ENCODE results near the gene MICU2. TPM values are rescaled to one million over a fixed set of nuclear protein-coding genes. Genes with fewer than 3 reads are reported as not detected.

Gene MICU2, protein sequence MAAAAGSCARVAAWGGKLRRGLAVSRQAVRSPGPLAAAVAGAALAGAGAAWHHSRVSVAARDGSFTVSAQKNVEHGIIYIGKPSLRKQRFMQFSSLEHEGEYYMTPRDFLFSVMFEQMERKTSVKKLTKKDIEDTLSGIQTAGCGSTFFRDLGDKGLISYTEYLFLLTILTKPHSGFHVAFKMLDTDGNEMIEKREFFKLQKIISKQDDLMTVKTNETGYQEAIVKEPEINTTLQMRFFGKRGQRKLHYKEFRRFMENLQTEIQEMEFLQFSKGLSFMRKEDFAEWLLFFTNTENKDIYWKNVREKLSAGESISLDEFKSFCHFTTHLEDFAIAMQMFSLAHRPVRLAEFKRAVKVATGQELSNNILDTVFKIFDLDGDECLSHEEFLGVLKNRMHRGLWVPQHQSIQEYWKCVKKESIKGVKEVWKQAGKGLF
- total RNA-seq: 10 to 100 TPM; 38.5 to 43.2 TPM

DNA sequence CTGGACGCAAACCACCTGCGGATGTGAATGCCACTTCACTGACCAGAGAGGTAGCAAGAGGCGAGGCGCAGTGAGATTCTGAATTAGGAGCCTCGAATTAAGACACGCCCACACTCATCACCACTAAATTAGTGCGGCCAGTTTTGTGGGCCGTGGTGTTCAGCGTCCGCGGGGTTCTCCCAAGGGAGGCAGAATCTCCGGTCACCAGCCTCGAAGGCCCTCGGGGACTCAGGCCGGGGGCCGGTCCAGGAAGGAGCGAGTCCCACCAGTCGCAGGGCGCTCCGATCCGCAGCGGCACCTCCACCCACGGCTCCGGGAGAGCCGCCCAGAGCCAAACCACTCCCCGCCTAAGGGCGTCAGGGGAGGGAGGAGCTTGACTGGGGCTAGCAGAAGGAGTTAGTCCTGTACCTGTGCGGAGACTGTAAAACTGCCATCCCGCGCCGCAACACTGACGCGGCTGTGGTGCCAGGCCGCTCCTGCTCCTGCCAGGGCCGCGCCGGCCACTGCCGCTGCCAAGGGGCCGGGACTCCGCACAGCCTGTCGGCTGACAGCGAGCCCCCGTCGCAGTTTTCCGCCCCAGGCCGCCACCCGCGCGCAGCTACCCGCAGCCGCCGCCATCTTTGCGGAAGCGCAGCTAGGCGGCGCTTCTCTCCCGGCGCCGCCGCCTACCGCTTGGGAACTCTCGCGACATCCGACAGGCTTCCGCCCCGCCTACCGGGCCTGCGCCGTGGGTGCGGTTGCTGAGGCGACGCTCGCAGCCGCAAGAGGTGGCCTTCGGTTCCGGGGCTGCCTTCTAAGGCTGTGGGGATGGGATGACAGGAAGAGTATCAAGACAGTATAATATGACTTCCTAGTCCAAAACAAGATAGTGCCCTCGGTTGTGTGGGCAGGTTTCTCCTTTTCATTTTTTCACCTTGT, at the start of gene MICU2:
Gene MICU2 (minus strand): TSS at position 640 of the 918 bp plus-strand sequence. CDS start 22 bp downstream, at position 618.
- peak within 1 kb of the TSS; percentile 90 for H3K4me3 Mint-ChIP-seq
- H3K4me1 Mint-ChIP-seq: peaks cover 9% of the 10 kb centered on the region
- peak; percentile 94 for ATAC-seq (replicated peaks)
- no peaks in the 10 kb centered on the region for H3K9me3 Mint-ChIP-seq
- no peaks in the 10 kb centered on the region for H3K27me3 Mint-ChIP-seq
- H3K27ac Mint-ChIP-seq: peak within 1 kb of the TSS; percentile 97
- peaks cover 27% of the 10 kb centered on the region for H3K36me3 Mint-ChIP-seq (ENCODE audit: low read depth)

DNA sequence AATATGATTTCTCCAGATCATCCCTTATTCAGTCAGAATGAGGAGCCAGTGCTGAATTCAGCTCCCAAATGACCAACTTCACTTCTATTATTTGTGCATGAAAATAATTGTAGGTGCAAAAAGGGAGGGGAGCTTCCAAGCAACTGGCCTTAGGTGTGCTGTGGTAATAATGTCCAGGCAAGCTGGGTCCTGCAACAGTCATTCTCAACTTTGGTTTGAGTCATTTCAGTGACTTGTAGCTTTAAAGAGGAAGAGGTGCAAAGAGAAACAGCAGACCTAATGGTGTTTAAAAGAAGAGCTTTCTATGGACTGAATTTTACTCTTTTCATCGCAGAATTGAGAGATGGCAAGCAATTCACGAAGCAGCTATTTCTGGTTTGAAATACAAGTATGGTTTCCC, 37.7 kb upstream of the MICU2 start:
- no peaks in the 10 kb centered on the region for H3K9me3 Mint-ChIP-seq
- no peak for ATAC-seq (replicated peaks)
- H3K4me3 Mint-ChIP-seq: no peak overlapping the region
- H3K27ac Mint-ChIP-seq: no peak overlapping the region
- no peaks in the 10 kb centered on the region for H3K36me3 Mint-ChIP-seq (ENCODE audit: low read depth)
- H3K4me1 Mint-ChIP-seq: no peaks in the 10 kb centered on the region
- no peaks in the 10 kb centered on the region for H3K27me3 Mint-ChIP-seq

DNA sequence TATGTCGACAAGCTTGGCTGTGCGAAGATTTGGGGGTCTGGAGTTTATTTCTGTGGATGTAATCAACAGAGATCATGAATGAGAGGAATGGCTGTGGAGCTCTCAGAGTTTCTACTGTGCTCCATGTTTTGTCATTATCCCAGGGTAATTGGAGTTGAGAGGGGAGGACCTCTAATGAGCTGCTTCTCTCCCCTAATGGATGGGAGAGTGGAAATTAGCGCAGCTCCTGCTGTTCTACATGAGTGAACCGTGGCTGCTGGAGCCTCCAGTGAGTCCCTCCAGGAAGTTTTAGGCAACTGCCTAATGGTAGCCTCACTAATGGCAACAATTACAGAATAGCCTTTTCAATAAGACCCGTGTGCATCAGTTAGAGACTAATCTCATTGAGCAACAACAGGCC, 35.6 kb upstream of the MICU2 start:
- no peak for ATAC-seq (replicated peaks)
- no peaks in the 10 kb centered on the region for H3K9me3 Mint-ChIP-seq
- no peaks in the 10 kb centered on the region for H3K27me3 Mint-ChIP-seq
- H3K4me3 Mint-ChIP-seq: no peak overlapping the region
- no peaks in the 10 kb centered on the region for H3K4me1 Mint-ChIP-seq
- no peaks in the 10 kb centered on the region for H3K36me3 Mint-ChIP-seq (ENCODE audit: low read depth)
- no peak overlapping the region for H3K27ac Mint-ChIP-seq

DNA sequence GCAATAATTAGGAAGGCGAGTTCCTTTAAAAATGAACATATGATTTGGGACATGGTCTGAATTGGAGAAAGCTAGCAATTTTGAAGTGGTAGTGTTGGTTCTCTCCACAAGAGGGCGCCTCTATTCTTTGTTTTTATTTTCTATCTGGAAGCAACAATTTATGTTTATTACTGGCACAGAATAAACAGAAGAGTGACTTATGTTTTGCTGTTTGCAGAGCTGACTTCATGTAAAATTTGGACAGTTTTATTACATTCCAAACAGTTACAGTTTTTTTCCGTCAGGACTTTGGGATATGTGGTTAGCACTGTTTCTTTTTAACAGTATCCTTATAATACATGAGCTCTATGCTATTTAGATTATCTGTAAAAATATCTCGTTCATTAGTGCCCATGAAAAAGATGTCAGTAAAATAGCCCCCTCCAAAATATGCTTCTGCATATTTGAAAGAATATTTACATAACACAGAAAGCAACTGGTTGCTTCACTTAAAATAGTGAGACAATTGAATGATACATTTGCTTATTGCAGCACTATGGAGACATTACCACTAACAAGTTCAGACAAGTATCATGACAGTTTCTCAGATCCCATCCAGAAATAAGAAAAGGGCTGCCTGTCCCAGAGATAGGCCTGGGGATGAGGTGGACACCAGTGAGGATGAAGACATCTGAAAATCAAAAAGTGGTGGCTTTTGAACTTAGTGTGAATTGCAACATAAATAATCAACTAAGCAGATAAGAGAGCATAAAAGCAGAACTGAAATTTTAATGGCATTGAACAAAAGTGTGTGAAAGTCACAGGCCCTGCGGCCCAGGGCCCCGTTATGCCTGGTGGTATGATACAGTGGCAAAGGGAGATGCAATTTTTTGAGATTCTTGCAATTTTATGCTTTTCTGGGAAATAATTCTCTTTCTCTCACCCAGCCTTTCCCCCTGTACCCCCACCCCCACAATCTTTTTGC, 34.6 kb upstream of the MICU2 start:
- H3K27ac Mint-ChIP-seq: no peak overlapping the region
- H3K9me3 Mint-ChIP-seq: no peaks in the 10 kb centered on the region
- H3K27me3 Mint-ChIP-seq: no peaks in the 10 kb centered on the region
- ATAC-seq (replicated peaks): no peak
- no peak overlapping the region for H3K4me3 Mint-ChIP-seq
- H3K4me1 Mint-ChIP-seq: no peaks in the 10 kb centered on the region
- H3K36me3 Mint-ChIP-seq (ENCODE audit: low read depth): no peaks in the 10 kb centered on the region

DNA sequence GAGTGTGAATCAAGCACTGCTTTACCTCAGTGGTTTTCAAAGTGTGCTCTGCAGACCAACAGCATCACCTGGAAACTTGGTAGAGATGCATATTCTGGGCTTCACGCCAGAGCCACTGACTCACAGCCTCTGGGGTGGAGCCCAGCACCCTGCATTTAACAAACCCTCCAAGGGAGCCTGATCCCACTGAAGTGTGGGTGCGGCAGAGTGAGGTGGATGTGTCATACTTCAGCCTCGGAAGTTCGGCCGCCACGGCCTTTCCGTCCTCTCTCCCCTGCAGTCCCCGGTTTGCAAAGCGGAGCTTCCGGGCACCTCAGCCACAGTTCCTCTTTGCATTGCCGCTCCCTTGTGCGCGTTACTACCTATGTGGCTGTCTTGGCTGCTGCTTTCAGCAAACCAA, 33.3 kb upstream of the MICU2 start:
- no peaks in the 10 kb centered on the region for H3K9me3 Mint-ChIP-seq
- no peak overlapping the region for H3K4me3 Mint-ChIP-seq
- H3K27ac Mint-ChIP-seq: no peak overlapping the region
- no peaks in the 10 kb centered on the region for H3K4me1 Mint-ChIP-seq
- no peaks in the 10 kb centered on the region for H3K27me3 Mint-ChIP-seq
- no peaks in the 10 kb centered on the region for H3K36me3 Mint-ChIP-seq (ENCODE audit: low read depth)
- ATAC-seq (replicated peaks): peak; percentile 82

DNA sequence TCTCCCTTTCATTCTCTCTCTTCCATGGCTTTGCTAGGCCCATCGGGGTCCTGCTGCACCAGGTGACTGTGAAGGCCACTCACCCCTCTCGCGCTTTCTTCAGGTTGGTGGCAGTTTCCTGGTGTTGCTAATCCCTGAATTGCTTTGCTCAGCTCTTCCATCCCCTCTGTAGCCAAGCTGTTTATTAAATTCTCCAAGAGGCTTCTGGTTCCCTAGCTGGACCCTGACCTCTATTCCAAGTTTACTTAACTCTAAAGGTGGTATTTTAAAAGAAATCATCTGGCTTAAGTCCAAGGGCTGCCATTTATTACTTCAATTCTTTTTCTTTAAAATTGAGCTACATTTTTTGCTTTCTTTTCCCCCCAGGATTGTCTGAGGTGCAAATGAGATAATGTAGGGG, 32.7 kb upstream of the MICU2 start:
- Mint-ChIP-seq H3K27me3 (peaks cover 4% of the 10 kb centered on the region), H3K4me3 (no peak overlapping the region), H3K9me3 (peaks cover 4% of the 10 kb centered on the region), H3K27ac (no peak overlapping the region), H3K4me1 (no peaks in the 10 kb centered on the region), H3K36me3 (ENCODE audit: low read depth) (no peaks in the 10 kb centered on the region)
- no peak for ATAC-seq (replicated peaks)

DNA sequence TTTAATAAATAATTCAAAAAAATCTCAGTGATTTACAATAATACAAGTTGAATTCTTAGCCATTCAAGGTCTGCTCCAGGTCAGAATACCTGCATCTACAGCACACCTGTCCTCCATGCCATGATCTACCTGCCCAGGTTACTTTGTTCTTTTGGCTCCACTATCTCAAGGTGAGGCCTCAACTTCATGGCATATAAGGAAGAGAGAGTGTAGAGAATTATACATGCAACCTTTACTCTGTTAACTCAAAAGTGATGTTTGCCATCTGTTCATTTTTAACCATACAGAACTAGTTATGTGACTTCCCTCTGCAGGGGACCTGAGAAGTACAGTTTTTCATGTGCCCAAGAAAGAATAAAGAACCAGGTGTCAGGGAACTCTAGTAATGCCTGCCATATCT, 28.2 kb upstream of the MICU2 start:
- H3K9me3 Mint-ChIP-seq: peaks cover 7% of the 10 kb centered on the region
- no peak overlapping the region for H3K27ac Mint-ChIP-seq
- H3K27me3 Mint-ChIP-seq: peaks cover 8% of the 10 kb centered on the region
- no peaks in the 10 kb centered on the region for H3K4me1 Mint-ChIP-seq
- H3K4me3 Mint-ChIP-seq: no peak overlapping the region
- H3K36me3 Mint-ChIP-seq (ENCODE audit: low read depth): no peaks in the 10 kb centered on the region
- no peak for ATAC-seq (replicated peaks)

DNA sequence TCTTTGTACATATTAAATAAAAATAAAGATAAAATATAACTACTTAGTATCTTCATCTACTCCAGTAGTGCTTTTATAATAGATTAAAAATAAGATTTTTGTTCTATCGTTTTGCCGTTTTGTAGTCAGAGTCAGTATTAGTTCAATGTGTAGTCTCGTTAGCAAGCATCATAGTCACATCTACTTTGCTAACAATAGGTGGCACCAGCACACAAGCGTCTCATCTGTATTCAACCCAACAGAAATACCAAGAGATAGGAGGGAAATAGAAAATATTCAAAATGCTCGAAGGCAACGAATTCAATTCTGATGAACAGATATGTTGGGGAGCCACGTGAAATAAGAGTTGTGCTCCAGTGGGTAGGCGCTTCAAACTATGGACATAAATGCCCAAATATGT, 21.4 kb upstream of the MICU2 start:
- Mint-ChIP-seq H3K4me3 (no peak overlapping the region), H3K9me3 (no peaks in the 10 kb centered on the region), H3K4me1 (no peaks in the 10 kb centered on the region), H3K27ac (no peak overlapping the region), H3K27me3 (peaks cover 10% of the 10 kb centered on the region), H3K36me3 (ENCODE audit: low read depth) (no peaks in the 10 kb centered on the region)
- ATAC-seq (replicated peaks): no peak

DNA sequence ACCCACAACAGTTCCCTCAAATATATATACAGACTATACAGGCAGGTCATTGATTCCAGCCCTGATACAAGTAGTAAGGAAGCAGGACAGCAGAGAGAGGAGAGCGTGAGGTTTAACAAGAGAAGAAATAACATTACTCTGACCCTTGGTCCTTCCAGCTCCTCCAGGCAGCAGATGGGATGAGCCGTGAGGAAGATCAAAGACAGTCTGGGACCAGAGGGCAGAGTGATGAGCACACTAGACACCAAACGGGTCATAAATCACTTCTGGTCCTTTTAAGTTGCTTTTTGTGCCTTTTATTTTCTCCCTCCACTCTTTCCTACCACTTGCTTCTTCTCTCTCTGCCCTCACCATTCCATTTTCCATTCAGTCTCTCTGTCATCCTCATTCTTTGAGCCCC, 16.9 kb upstream of the MICU2 start:
- H3K9me3 Mint-ChIP-seq: no peaks in the 10 kb centered on the region
- ATAC-seq (replicated peaks): no peak
- no peaks in the 10 kb centered on the region for H3K4me1 Mint-ChIP-seq
- H3K27me3 Mint-ChIP-seq: peaks cover 17% of the 10 kb centered on the region
- H3K36me3 Mint-ChIP-seq (ENCODE audit: low read depth): no peaks in the 10 kb centered on the region
- no peak overlapping the region for H3K4me3 Mint-ChIP-seq
- H3K27ac Mint-ChIP-seq: no peak overlapping the region

DNA sequence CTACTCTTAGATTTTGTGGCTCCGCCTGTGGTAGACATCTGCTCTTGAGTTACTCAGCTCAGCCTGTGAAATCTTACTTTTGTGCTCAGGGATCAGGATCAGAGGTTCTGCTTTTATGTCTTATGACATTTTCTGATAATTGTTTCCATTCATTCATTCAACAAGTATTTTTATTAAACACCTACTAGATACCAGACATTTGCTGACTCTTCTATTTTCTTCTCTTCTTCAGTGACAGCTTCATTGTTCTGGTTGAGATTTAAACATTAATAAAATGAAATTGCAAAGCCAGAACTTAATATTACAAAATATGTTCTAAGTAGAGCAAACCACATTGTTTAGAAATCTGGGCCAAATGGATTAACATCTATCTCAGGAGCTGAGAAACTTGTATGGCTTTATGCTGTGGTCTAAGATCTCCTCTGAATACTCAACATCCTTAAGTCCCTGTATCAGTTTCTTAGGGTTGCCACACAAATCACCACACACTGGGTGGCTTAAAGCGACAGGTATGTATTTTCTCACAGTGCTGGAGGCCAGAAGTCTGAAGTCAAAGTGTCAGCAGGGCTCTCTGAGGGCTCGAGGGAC, 15.8 kb upstream of the MICU2 start:
- H3K9me3 Mint-ChIP-seq: no peaks in the 10 kb centered on the region
- H3K27ac Mint-ChIP-seq: no peak overlapping the region
- H3K36me3 Mint-ChIP-seq (ENCODE audit: low read depth): no peaks in the 10 kb centered on the region
- no peak overlapping the region for H3K4me3 Mint-ChIP-seq
- ATAC-seq (replicated peaks): no peak
- no peaks in the 10 kb centered on the region for H3K4me1 Mint-ChIP-seq
- H3K27me3 Mint-ChIP-seq: peaks cover 17% of the 10 kb centered on the region

DNA sequence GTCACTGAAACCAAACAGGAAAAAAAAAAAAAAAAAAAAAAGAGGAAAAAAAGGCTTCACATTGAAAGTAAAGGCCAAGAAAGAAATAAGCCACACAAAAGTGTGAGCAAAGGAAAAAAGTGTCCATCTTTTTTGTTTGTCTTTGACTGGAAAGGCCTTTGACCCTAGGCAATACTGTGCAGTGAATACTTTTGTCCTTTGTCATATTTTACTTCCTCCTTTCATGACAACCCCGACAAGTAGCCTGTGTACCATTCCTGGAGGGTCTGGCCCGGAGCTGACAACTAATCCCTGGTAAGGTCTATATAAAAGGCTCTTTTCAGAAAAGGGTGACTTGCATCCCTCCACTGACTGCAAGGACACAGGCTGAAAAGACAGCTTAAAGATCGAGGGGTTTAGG, 12.9 kb upstream of the MICU2 start:
- no peak for ATAC-seq (replicated peaks)
- no peak overlapping the region for H3K27ac Mint-ChIP-seq
- no peak overlapping the region for H3K4me3 Mint-ChIP-seq
- H3K4me1 Mint-ChIP-seq: no peaks in the 10 kb centered on the region
- no peaks in the 10 kb centered on the region for H3K9me3 Mint-ChIP-seq
- no peaks in the 10 kb centered on the region for H3K36me3 Mint-ChIP-seq (ENCODE audit: low read depth)
- peaks cover 14% of the 10 kb centered on the region for H3K27me3 Mint-ChIP-seq

DNA sequence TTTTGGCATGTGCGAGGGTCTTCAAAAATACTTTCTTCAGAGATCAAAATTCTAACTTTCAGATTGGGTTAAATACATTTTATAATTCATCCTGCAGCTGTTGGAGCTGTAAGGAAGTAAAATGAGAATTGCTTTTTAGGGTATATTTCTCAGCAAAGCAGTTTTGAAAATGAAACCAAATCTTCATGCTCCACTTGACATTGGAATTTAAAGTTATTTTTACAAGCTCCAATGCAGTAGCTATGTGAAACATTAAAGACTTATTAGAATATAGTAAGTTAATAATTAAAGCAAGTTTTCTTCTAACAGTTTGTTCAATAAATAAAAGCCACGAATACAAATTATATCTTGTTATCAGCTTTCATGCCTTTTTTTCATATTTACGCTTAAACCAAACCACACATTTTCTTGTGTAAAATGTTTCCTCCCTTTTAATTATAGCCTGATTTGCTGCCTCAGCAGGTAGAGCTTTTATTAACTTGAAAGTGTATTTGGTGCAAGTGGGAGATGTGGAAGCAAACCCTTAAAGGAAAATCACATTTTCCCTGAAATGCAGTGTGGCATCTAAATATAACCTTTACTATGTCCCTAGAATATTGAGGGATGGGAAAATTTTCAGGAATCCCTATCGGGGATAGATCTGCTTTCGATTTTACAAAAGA, 12.4 kb upstream of the MICU2 start:
- no peak for ATAC-seq (replicated peaks)
- Mint-ChIP-seq H3K27me3 (peaks cover 10% of the 10 kb centered on the region), H3K27ac (no peak overlapping the region), H3K9me3 (no peaks in the 10 kb centered on the region), H3K36me3 (ENCODE audit: low read depth) (no peaks in the 10 kb centered on the region), H3K4me3 (no peak overlapping the region), H3K4me1 (no peaks in the 10 kb centered on the region)

DNA sequence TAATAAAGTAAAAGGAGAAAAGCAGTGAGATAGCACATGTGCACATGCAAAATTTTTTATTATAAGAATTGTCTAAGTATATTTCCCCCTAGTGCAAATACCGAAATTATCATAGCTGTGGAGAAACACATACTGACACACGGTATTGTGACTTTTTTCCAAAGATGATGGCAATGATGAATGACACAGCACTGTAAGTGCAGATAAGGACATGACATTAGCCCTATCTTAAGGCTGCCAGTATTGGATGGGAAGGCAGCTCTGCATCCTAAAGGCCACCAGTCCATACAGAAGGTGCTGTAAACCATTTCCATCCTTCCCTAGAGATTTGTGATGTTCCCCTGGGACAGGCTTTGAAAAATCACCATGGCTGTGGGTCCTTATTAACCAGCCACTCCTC, 11.5 kb upstream of the MICU2 start:
- Mint-ChIP-seq H3K36me3 (ENCODE audit: low read depth) (no peaks in the 10 kb centered on the region), H3K4me1 (no peaks in the 10 kb centered on the region), H3K9me3 (no peaks in the 10 kb centered on the region), H3K27me3 (peaks cover 7% of the 10 kb centered on the region), H3K27ac (no peak overlapping the region), H3K4me3 (no peak overlapping the region)
- ATAC-seq (replicated peaks): no peak

All from activated T-helper 17 cell treated with anti-CD3 and anti-CD28 coated beads, Interleukin-2, amount 50 U/mL, for 72 hours (primary cell).